Fibroblast of villous mesenchyme (primary cell): ENCODE data around the gene ADH4. TPM values are rescaled to one million over a fixed set of nuclear protein-coding genes. Genes with fewer than 3 reads are reported as not detected.

Experiments used
- DNase-seq: peaks from one replicate; pipeline ENCODE4 v3.0.0-alpha.2; 2010; ENCODE audit warnings: low read depth
- H3K4me3 ChIP-seq: 2 replicates; pipeline ENCODE4 v1.5.1; 2011; ENCODE audit warnings: low read depth, mild to moderate bottlenecking, low read length
- CTCF ChIP-seq: IDR thresholded peaks from 2 replicates; pipeline ENCODE4 v1.5.1; 2012; ENCODE audit warnings: low read depth, mild to moderate bottlenecking, low read length; ENCODE audit not compliant: insufficient read depth
- total RNA-seq: library from RNA; depleted of rRNA; stranded (reverse); fragments of >200 nt; gene quantifications from 2 replicates; pipeline ENCODE4 v1.2.3, GENCODE V29; 2012

The ADH4 gene
- total RNA-seq, 1 donor, result not detected

- TF ChIP-seq CTCF, result no peak
- DNase-seq, result no peak
- no peak overlapping the region for H3K4me3 ChIP-seq
Measured at GRCh38 chr4:99179178-99179577, 35.1 kb upstream of the ADH4 start.

- DNase-seq, result no peak
Measured at GRCh38 chr4:99166544-99166943, 22.4 kb upstream of the ADH4 start.

GRCh38 chr4:99165978-99166377 lies 21.9 kb upstream of the ADH4 start:
- no peak for TF ChIP-seq CTCF
- no peak overlapping the region for H3K4me3 ChIP-seq
- DNase-seq, result no peak

More at GRCh38 chr4:99166544-99166943, 22.4 kb upstream of the ADH4 start:
- no peak overlapping the region for H3K4me3 ChIP-seq
- TF ChIP-seq CTCF, result no peak

GRCh38 chr4:99161373-99162099 lies 17.4 kb upstream of the ADH4 start:
- no peak for DNase-seq
- H3K4me3 ChIP-seq, result no peak overlapping the region
- no peak for TF ChIP-seq CTCF

GRCh38 chr4:99159699-99160098 lies 15.6 kb upstream of the ADH4 start:
- no peak for DNase-seq
- H3K4me3 ChIP-seq, result no peak overlapping the region
- peak; percentile 3 for TF ChIP-seq CTCF

GRCh38 chr4:99157478-99157935 lies 13.4 kb upstream of the ADH4 start:
- H3K4me3 ChIP-seq, result no peak overlapping the region
- peak; percentile 20 for DNase-seq
- no peak for TF ChIP-seq CTCF

GRCh38 chr4:99156992-99157391 lies 12.9 kb upstream of the ADH4 start:
- peak; percentile 39 for DNase-seq
- no peak overlapping the region for H3K4me3 ChIP-seq
- TF ChIP-seq CTCF, result no peak
